ENCODE measurements around the gene C10orf88. TPM values are rescaled to one million over a fixed set of nuclear protein-coding genes. Genes with fewer than 3 reads are reported as not detected.

The C10orf88 gene
- total RNA-seq, 1 donor from 2014 or later = 13.0 TPM

GRCh38 chr10:122882766-122883165, 71.3 kb downstream of the C10orf88 start:
- Mint-ChIP-seq H3K27ac (no peak overlapping the region), H3K4me3 (no peak overlapping the region), H3K4me1 (ENCODE audit: unreplicated experiment) (no peaks in the 10 kb centered on the region), H3K27me3 (peaks cover 40% of the 10 kb centered on the region), H3K36me3 (no peaks in the 10 kb centered on the region), H3K9me3 (no peaks in the 10 kb centered on the region)
- no peak for TF ChIP-seq CTCF (conservative IDR thresholded peaks at IDR 0.05)
- no peak for DNase-seq (ENCODE audit: extremely low spot score, unreplicated experiment)

Other genes starting within 250 kb of the C10orf88 start
- gene CUZD1, start 108.4 kb downstream of the C10orf88 start, total RNA-seq (ENCODE audit: low replicate concordance) = 0.86 TPM in 1 of 2 replicates, not detected in the other
- 1.2 TPM in 1 of 2 replicates, not detected in the other for gene FAM24B, start 74.6 kb downstream of the C10orf88 start, total RNA-seq (ENCODE audit: low replicate concordance)
- not detected in 2 replicates for gene FAM24A, start 43.6 kb downstream of the C10orf88 start, total RNA-seq (ENCODE audit: low replicate concordance)
- 4.6 and 5.0 TPM in 2 replicates for gene PSTK, start 26.2 kb upstream of the C10orf88 start, total RNA-seq (ENCODE audit: low replicate concordance)
- 12.0 and 12.6 TPM in 2 replicates for gene IKZF5, start 54.6 kb upstream of the C10orf88 start, total RNA-seq (ENCODE audit: low replicate concordance)
- 27.3 and 31.1 TPM in 2 replicates for gene ACADSB, start 54.8 kb upstream of the C10orf88 start, total RNA-seq (ENCODE audit: low replicate concordance)
- gene HMX3, start 181.7 kb upstream of the C10orf88 start, total RNA-seq (ENCODE audit: low replicate concordance) = 0.77 TPM in 1 of 2 replicates, not detected in the other
- gene HMX2, start 193.9 kb upstream of the C10orf88 start, total RNA-seq (ENCODE audit: low replicate concordance) = 0.19 TPM in 1 of 2 replicates, not detected in the other
- gene BUB3, start 200.2 kb upstream of the C10orf88 start, total RNA-seq (ENCODE audit: low replicate concordance) = 74.2 and 124 TPM in 2 replicates